Colonic mucosa (tissue), 4 donors: ENCODE measurements around the gene SLC38A11. TPM values are rescaled to one million over a fixed set of nuclear protein-coding genes. Genes with fewer than 3 reads are reported as not detected.

Source experiments
- DNase-seq: peaks from one replicate; pipeline ENCODE4 v3.0.0-alpha.2; 2020
- H3K27ac ChIP-seq: fragments of 200-600 bp; one replicate; pipeline ENCODE4 v1.8.0; 2021
- H3K27me3 ChIP-seq: fragments of 200-600 bp; one replicate; pipeline ENCODE4 v1.8.0; 2021
- H3K36me3 ChIP-seq: fragments of 200-600 bp; one replicate; pipeline ENCODE4 v1.8.0; 2021
- H3K4me1 ChIP-seq: fragments of 200-600 bp; one replicate; pipeline ENCODE4 v1.8.0; 2021; ENCODE audit warnings: mild to moderate bottlenecking
- H3K4me3 ChIP-seq: fragments of 200-600 bp; one replicate; pipeline ENCODE4 v1.8.0; 2021
- H3K9ac ChIP-seq, 2 donors: one replicate each; pipeline ENCODE4 v1.7.0; 2013; ENCODE audit warnings: control low read depth in 2 of 2, low read depth in 2 of 2, low read length in 2 of 2
- H3K9me3 ChIP-seq: fragments of 200-600 bp; one replicate; pipeline ENCODE4 v1.8.0; 2021
- intact Hi-C: fragments of 100-400 bp; cut with DNase I; formaldehyde crosslinking; loops from one replicate; pipeline ENCODE4 v1.14.1; 2022
- total RNA-seq, 2 donors: library from RNA; stranded (reverse); fragmentation: NEBNext Ultra II Directional in 1 of 2; extraction: Animal tissue kit (Norgen Biotek cat#: 25700) in 1 of 2; gene quantifications; one replicate each; pipeline ENCODE4 v1.2.1, GENCODE V29; 2021
- TF ChIP-seq, protein P1 (sequence below): fragments of 200-600 bp; IDR thresholded peaks from one replicate; pipeline ENCODE4 v1.8.0; 2022; ENCODE audit warnings: antibody characterized with exemption, mild to moderate bottlenecking
- donor health status: healthy.
- donor health status: DM: no; HTN: no; CAD: no.
- donor health status: DM: no; HTN: no; CAD: no.

The SLC38A11 gene
- total RNA-seq, 2 donors from 2014 or later, result 1.5 to 3.0 TPM

DNA sequence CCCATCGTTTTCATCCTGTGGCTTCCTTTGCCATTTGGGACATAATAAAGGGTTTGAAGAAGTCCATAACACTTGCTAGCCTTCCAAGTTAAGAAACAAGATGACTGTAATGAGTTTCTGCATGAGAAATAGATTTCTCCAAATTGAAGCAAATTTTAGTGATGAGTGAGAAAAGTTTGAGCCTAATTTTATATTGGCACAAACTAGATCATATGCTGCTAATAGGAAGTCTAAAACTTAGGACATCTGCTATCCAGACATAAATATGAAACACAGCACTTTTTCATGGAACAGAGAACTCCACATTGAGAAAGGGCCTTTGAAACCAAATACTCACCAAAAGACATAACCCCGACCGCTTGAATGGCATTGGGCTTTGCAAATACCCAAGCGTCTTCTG lies 39.8 kb downstream of the SLC38A11 start:
- no peaks in the 10 kb centered on the region for H3K4me1 ChIP-seq

DNA sequence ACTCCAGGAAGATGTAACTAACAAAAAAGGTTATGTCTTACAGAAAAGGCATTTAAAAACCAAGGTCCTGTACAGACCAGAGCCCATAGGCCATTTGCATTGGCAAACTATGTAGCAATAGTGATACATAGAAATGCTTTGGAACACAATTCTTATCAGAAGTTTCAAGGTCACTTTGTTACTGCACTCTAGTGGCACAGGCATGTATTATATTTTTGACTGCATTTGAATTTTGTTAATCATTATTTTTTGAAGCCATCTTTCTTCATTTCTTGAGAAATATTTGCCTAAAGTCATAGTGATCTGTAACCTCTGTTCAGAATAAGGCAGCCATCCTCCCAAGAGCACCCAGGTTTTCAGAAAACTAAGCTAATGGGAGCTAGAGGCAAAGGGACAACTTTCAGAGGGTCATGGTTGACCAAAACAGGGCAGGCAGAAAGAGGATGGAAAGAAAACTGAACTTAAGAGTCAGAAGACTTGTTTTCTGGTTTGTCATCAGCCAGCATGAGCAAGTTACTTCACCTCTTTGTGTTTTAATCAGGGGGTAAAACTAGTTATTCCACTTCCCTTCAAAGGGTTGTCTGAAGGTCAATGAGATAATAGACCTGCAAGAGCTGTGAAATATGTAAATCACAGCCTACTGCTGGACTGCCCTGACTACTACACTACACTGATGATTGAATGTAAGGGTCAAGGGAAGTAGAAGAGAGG lies 41.5 kb downstream of the SLC38A11 start:
- no peak for DNase-seq
- Histone ChIP-seq H3K9me3 (no peaks in the 10 kb centered on the region), H3K4me1 (no peaks in the 10 kb centered on the region), H3K36me3 (no peaks in the 10 kb centered on the region), H3K27me3 (no peaks in the 10 kb centered on the region), H3K27ac (no peak overlapping the region), H3K9ac (no peak overlapping the region), H3K4me3 (no peak overlapping the region)
- TF ChIP-seq, protein P1, sequence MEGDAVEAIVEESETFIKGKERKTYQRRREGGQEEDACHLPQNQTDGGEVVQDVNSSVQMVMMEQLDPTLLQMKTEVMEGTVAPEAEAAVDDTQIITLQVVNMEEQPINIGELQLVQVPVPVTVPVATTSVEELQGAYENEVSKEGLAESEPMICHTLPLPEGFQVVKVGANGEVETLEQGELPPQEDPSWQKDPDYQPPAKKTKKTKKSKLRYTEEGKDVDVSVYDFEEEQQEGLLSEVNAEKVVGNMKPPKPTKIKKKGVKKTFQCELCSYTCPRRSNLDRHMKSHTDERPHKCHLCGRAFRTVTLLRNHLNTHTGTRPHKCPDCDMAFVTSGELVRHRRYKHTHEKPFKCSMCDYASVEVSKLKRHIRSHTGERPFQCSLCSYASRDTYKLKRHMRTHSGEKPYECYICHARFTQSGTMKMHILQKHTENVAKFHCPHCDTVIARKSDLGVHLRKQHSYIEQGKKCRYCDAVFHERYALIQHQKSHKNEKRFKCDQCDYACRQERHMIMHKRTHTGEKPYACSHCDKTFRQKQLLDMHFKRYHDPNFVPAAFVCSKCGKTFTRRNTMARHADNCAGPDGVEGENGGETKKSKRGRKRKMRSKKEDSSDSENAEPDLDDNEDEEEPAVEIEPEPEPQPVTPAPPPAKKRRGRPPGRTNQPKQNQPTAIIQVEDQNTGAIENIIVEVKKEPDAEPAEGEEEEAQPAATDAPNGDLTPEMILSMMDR, result peak; percentile 24
- intact Hi-C loops, result loop anchor here (2.0 to 10.0 kb wide), 2 partner anchors 69 to 175 kb away; partner anchors contain the start of gene COBLL1

More for the DNA sequence above, 39.8 kb downstream of the SLC38A11 start:
- Histone ChIP-seq H3K9me3 (no peaks in the 10 kb centered on the region), H3K9ac (no peak overlapping the region), H3K4me3 (no peak overlapping the region), H3K27ac (no peak overlapping the region), H3K36me3 (no peaks in the 10 kb centered on the region), H3K27me3 (no peaks in the 10 kb centered on the region)
- intact Hi-C loops, result loop anchor here (2.0 to 10.0 kb wide), 2 partner anchors 71 to 177 kb away; partner anchors contain the start of gene COBLL1
- TF ChIP-seq, protein P1, result no peak
- DNase-seq, result no peak

DNA sequence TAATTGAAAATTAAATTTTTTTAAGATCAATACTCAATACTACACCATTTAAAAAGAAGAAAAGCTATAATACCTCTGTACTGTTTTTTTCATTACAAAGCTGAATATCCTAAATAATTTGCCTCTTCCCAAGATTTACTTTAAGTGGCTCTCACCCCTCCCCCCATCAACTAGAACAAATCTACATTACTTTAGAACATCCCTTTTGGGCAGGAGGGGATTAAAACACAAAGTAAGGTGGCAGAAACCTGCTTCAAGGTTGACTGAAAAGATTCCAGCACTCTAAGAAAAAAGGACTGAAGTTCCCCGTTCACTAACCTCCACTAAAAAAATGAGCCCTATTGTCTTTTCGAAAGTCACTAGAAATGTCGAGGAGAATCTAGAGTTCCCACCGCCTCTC lies 42.3 kb downstream of the SLC38A11 start:
- Histone ChIP-seq H3K9me3 (no peaks in the 10 kb centered on the region), H3K9ac (no peak overlapping the region), H3K27ac (no peak overlapping the region), H3K27me3 (no peaks in the 10 kb centered on the region), H3K4me1 (no peaks in the 10 kb centered on the region), H3K36me3 (no peaks in the 10 kb centered on the region), H3K4me3 (no peak overlapping the region)
- DNase-seq, result no peak
- TF ChIP-seq, protein P1, result no peak
- intact Hi-C loops, result loop anchor here (10.0 kb wide), 1 partner anchor 68 kb away; the partner anchor contains the start of gene COBLL1

DNA sequence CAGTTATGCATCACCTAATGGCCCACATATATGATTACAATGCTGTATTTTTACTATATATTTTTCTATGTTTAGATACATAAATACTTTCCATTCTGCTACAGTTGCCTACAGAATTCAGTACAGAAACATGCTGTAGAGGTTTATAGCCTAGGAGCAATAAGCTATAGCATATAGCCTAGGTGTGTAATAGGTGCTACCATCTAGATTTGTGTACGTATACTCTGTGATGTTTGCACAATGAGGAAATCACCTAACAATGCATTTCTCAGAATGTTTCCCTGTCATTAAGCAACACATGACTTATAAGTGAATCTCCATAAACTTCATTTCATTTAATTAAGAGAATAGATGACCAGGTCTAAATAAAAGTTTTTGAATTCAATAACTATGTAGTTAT lies 43.5 kb downstream of the SLC38A11 start:
- no peak for DNase-seq
- Histone ChIP-seq H3K9ac (no peak overlapping the region), H3K27me3 (no peaks in the 10 kb centered on the region), H3K9me3 (no peaks in the 10 kb centered on the region), H3K36me3 (no peaks in the 10 kb centered on the region), H3K4me1 (no peaks in the 10 kb centered on the region), H3K4me3 (no peak overlapping the region), H3K27ac (no peak overlapping the region)
- intact Hi-C loops, result loop anchor here (10.0 kb wide), 1 partner anchor 67 kb away; the partner anchor contains the start of gene COBLL1
- TF ChIP-seq, protein P1, result no peak

DNA sequence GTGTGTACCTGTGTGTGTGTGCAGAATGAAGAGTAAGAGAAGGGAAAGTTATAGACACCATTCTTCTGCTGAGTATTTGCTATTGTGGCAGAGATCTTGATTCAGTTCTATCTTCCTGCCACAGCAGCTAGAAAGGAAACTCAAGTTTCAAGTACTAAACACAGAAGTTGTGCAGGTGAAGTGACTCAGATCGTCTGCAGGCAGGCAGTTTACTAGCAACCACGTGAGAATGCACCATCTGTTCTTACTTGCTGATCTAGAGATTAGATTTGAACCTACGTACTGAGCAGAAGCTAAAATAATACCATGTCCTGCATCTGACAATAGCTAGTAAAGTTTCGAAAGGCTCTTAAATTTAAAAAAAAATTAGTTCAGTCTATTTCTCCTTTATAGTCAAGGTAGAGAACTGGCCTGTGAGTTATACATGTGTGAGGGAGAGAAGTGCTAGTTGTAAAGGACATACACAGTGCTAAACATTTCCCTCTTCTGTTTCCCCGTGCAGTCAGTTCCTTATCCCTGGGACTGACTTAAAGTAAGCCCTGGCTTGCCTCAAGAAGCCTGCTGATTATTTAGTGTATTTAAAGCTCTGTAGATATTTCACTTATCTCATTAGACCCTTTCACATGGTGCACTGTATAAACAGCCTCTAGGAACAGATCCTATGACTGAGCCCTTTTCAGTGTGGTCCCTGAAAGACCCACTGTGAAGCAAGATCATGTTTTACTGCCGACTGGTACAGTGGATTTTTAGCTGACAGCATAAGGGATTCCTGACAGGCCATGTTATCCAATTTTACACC lies 45.0 kb downstream of the SLC38A11 start:
- DNase-seq, result peak; percentile 49

More for the DNA sequence above, 45.0 kb downstream of the SLC38A11 start:
- Histone ChIP-seq H3K27me3 (no peaks in the 10 kb centered on the region), H3K9me3 (no peaks in the 10 kb centered on the region), H3K4me1 (no peaks in the 10 kb centered on the region), H3K4me3 (no peak overlapping the region), H3K9ac (peak overlapping the region in 1 of 2 donors; percentile 22), H3K36me3 (no peaks in the 10 kb centered on the region), H3K27ac (peak overlapping the region; percentile 43)
- intact Hi-C loops, result loop anchor here (10.0 kb wide), 1 partner anchor 65 kb away; the partner anchor contains the start of gene COBLL1
- TF ChIP-seq, protein P1, result no peak
